ENCODE data around the gene SKA2.
"Not testable (repeated sequence)": the region's sequence is repeated elsewhere in the genome, so short reads cannot be mapped to it uniquely, and the experiment has no call there.

Gene SKA2

DNA sequence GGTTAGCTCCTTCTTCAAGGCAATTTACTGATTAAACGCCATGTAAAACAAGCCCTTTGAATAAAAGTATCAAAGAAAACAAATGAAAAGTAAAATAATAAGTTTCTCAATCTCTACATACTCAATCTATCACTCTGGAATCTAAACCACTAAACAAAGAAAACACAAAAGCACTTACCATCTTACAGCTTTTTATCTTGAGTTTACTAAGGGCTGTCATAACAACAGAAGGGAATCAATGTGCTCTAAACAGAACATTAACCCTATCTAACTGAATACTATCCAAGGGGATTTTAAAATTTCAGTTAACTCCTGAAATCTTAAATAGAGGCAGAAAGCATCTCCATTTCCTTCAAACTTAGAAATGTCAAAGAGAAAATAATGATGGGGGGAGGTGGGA is 3.4 kb downstream of the SKA2 start:
- no peak for DNase-seq (ENCODE audit: low spot score)

- no peak for DNase-seq (ENCODE audit: low spot score)
Measured at GRCh38 chr17:59151006-59151405, 4.0 kb downstream of the SKA2 start.

GRCh38 chr17:59149841-59150511 is 5.0 kb downstream of the SKA2 start:
- DNase-seq (ENCODE audit: low spot score), result no peak

DNA sequence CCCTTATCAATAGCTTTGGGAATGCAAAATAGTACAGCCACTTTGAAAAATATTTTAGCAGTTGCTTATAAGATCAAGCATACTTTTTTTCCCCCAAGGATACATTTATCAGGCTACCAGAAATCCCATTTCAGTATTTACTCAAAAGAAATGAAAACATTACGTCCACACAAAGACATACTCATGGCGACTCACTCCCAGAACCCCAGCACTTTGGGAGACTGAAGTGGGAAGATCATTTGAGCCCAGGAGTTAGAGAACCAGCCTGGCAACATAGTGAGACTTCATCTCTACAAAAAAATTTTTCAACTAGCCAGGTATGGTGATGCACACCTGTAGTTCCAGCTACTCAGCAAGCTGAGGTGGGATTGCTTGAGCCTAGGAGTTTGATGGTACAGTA is 5.9 kb downstream of the SKA2 start:
- no peak for DNase-seq (ENCODE audit: low spot score)

GRCh38 chr17:59145571-59146096 is 9.4 kb downstream of the SKA2 start:
- DNase-seq (ENCODE audit: low spot score), result no peak

- no peak for DNase-seq (ENCODE audit: low spot score)
Measured at GRCh38 chr17:59141860-59142259, 13.1 kb downstream of the SKA2 start.

GRCh38 chr17:59139939-59140338 is 15.0 kb downstream of the SKA2 start:
- no peak for DNase-seq (ENCODE audit: low spot score)

DNA sequence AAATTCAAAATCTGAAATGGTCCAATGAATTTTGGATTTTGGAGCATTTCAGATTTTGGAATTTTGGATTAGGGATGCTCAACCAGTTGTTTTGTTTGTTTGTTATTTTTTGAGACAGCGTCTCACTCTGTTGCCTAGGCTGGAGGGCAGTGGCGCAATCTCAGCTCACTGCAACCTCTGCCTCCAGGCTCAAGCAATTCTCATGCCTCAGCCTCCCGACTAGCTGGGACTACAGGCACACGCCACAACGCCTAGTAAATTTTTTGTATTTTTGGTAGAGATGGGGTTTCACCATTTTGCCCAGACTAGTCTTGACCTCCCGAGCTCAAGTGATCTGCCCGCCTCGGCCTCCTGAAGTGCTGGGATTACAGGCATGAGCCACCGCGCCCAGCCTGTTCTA is 16.6 kb downstream of the SKA2 start:
- DNase-seq (ENCODE audit: low spot score), result not testable (repeated sequence)

GRCh38 chr17:59131131-59131530 is 23.9 kb downstream of the SKA2 start:
- DNase-seq (ENCODE audit: low spot score), result no peak

- DNase-seq (ENCODE audit: low spot score), result no peak
Measured at GRCh38 chr17:59129814-59130213, 25.2 kb downstream of the SKA2 start.

DNA sequence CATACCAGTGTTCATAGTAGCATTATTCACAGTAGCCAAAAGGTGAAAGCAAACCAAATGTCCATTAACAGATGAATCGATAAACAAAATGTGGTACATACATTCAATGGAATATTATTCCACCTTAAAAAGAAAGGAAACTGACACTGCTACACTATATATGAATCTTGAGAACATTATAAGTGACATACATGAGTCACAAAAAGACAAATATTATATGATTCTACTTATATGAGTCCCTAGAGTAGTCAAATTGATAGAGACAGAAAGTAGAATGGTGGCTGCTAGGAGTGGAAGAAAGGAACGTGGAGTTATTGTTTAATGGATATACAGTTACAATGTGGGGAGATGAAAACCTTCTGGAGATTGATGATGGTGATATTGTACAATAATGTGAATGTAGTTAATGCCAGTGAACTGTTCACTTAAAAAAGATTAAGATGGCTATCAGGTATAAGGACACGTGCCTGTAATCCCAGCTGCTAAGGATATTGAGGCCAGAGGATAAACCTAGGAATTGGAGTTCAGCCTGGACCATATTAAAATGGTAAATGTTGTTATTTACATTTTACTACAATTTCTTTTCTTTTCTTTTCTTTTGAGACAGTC is 28.1 kb downstream of the SKA2 start:
- DNase-seq (ENCODE audit: low spot score), result no peak

GRCh38 chr17:59124665-59125064 is 30.3 kb downstream of the SKA2 start:
- peak; percentile 80 for DNase-seq (ENCODE audit: low spot score)

DNA sequence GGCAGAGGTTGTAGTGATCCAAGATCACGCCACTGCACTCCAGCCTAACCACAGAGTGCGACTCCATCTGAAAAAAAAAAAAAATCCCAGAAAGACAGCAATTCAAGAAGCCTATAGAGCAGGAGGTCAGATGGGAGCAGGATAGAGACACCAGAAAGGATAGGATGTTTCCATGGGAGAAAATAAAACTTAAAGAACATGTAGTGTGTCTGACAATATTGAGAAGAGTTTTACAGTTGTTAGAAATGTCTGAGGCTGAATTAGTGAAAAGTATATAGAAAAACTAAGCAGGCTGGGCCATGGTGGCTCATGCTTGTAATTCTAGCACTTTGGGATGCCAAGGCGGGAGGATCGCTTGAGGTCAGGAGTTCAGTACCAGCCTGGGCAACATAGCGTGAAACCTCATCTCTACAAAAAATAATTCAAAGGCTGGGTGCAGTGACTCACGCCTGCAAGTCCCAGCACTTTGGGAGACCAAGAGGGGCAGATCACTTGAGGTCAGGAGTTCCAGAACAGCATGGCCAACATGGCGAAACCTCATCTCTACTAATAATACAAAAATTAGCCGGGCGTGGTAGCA is 33.0 kb downstream of the SKA2 start:
- no peak for DNase-seq (ENCODE audit: low spot score)

GRCh38 chr17:59115474-59115873 is 39.5 kb downstream of the SKA2 start:
- no peak for DNase-seq (ENCODE audit: low spot score)

GRCh38 chr17:59111539-59111938 is 43.4 kb downstream of the SKA2 start:
- DNase-seq (ENCODE audit: low spot score), result no peak

- no peak for DNase-seq (ENCODE audit: low spot score)
Measured at GRCh38 chr17:59110973-59111372, 44.0 kb downstream of the SKA2 start.

DNA sequence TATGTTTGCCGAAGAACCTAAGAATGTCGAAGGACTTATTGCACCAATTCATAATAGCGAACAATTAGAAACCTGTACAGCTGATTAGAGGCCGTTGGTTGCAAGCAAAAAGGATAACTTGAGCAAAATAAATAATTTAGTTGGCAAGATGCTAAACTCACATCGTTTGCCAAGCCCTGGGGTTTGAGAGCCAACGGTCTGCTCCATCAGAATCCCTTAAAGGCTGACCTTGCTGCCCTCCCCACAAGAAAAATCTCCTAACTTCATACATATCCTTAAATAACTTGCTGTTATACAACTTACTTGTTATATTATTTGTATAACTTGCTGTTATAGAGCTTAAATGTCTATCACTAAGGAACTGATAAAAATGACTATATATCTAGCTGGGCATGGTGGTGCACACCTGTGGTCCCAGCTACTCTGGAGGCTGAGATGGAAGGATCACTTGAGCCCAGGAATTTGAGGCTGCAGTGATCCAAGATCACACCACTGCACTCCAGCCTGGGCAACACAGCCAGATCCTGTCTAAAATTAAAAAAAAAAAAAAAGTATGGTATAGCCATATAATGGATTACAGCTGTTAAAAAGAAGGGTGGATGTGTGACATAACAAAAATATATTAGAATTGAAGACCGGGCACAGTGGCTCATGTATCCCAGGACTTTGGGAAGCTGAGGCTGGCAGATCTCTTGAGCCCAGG is 46.4 kb downstream of the SKA2 start:
- no peak for DNase-seq (ENCODE audit: low spot score)

GRCh38 chr17:59107306-59107670 is 47.7 kb downstream of the SKA2 start:
- DNase-seq (ENCODE audit: low spot score), result no peak

DNA sequence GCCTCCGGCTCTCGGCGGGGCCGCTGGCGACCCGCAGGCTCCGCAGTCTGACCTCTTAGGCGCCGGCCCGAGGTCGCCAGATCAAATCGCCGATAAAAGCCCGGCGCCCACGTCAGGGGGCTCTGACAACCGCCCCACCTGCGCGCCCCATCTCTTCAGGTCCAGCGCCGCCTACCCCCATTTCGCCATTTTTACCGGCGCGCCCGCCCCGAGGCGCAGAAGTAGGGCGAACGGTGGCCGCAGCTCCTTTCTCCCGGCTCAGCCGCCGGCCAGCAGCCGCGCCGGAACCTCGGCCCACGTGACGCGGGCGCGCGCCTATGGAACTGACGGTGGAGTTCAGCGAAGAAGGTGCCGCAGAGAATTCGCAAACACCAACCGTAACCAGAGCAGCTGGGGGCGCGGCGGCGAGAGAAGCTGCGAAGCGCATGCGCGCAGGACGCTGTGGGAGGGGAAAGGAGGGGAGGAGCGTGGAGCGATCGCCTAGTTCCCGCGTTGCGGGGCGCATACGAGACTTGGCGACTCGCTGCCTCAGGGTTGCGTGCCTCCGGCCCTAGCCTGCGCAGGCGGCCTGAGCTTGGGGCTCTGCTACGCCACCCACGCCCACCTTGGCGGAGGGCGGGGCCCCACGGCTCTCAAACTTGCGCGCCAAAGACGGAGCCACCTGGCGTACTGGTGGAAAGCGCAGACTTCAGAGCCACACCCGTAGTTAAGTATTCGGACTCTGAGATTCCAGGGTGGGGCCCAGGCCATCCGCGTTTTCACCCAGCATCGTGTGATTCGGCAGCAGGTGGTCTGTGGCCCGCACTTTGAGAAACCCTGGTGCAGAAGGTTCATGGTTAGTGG is 48.3 kb downstream of the SKA2 start, which contains the start of gene TRIM37:
Gene TRIM37 (minus strand): TSS at position 418 of the 843 bp plus-strand sequence. CDS start 419 bp downstream, outside the sequence.
- peak; percentile 98 for DNase-seq (ENCODE audit: low spot score)

GRCh38 chr17:59105852-59106462 is 49.0 kb downstream of the SKA2 start:
- peak; percentile 45 for DNase-seq (ENCODE audit: low spot score)

DNA sequence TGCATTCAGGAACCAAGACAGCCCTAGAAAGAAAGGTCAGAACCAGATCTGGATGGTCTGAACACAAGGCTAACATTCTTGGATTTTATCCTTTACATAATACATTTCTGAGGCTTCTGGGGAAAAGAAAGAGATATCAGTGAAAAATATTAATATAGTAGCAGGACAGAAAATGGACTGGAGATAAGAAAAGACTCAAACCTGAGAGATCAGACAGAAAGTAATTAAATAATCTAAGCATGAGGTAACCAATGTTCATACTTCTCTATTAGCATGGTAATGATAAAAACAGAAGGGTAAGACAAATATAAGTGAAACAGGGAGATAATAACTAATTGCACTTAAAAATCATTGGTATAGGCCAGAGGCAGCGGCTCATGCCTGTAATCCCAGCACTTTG is 53.8 kb downstream of the SKA2 start:
- no peak for DNase-seq (ENCODE audit: low spot score)
